Amniotic stem cell (primary cell): ENCODE results near the gene SEMA3E.
"Not testable (repeated sequence)": the region's sequence is repeated elsewhere in the genome, so short reads cannot be mapped to it uniquely, and the experiment has no call there.

Source experiments
- DNase-seq: peaks from one replicate; lab custom pipeline; 2025; lab: John Stamatoyannopoulos, UW

The SEMA3E gene

GRCh38 chr7:83486957-83487356, 162.0 kb downstream of the SEMA3E start:
- no peak for DNase-seq

- DNase-seq = no peak
Measured at GRCh38 chr7:83486536-83486935, 162.4 kb downstream of the SEMA3E start.

- DNase-seq = no peak
Measured at GRCh38 chr7:83484826-83485225, 164.1 kb downstream of the SEMA3E start.

- DNase-seq = no peak
Measured at GRCh38 chr7:83484266-83484665, 164.7 kb downstream of the SEMA3E start.

- no peak for DNase-seq
Measured at GRCh38 chr7:83478616-83479015, 170.3 kb downstream of the SEMA3E start.

- no peak for DNase-seq
Measured at GRCh38 chr7:83476511-83477050, 172.4 kb downstream of the SEMA3E start.

GRCh38 chr7:83475420-83475819, 173.5 kb downstream of the SEMA3E start:
- no peak for DNase-seq

- no peak for DNase-seq
Measured at GRCh38 chr7:83472376-83472775, 176.6 kb downstream of the SEMA3E start.

- DNase-seq = no peak
Measured at GRCh38 chr7:83469491-83469890, 179.4 kb downstream of the SEMA3E start.

- no peak for DNase-seq
Measured at GRCh38 chr7:83469076-83469475, 179.9 kb downstream of the SEMA3E start.

GRCh38 chr7:83468251-83468739, 180.6 kb downstream of the SEMA3E start:
- peak; percentile 94 for DNase-seq

GRCh38 chr7:83467493-83467892, 181.4 kb downstream of the SEMA3E start:
- no peak for DNase-seq

- DNase-seq = no peak
Measured at GRCh38 chr7:83466956-83467355, 182.0 kb downstream of the SEMA3E start.

GRCh38 chr7:83466187-83466923, 182.6 kb downstream of the SEMA3E start:
- DNase-seq = no peak

- no peak for DNase-seq
Measured at GRCh38 chr7:83465643-83466042, 183.3 kb downstream of the SEMA3E start.

GRCh38 chr7:83461820-83462219, 187.1 kb downstream of the SEMA3E start:
- not testable (repeated sequence) for DNase-seq

- not testable (repeated sequence) for DNase-seq
Measured at GRCh38 chr7:83459930-83460653, 188.8 kb downstream of the SEMA3E start.

GRCh38 chr7:83459101-83459929, 189.6 kb downstream of the SEMA3E start:
- DNase-seq = not testable (repeated sequence)

GRCh38 chr7:83457022-83457892, 191.7 kb downstream of the SEMA3E start:
- no peak for DNase-seq

- DNase-seq = no peak
Measured at GRCh38 chr7:83456413-83456812, 192.5 kb downstream of the SEMA3E start.

- DNase-seq = no peak
Measured at GRCh38 chr7:83455612-83456011, 193.3 kb downstream of the SEMA3E start.
